Cerebellar nuclear complex (tissue), 1 donor: ENCODE results near the gene CATSPERD.
A peak's percentile ranks its signal among the peaks of the same experiment; 100 is the strongest.
"Not testable (repeated sequence)": the region's sequence is repeated elsewhere in the genome, so short reads cannot be mapped to it uniquely, and the experiment has no call there.

ENCODE experiments used
- DNase-seq, 2 experiments: peaks; one replicate each; lab custom pipeline; 2025; lab: John Stamatoyannopoulos, UW

CATSPERD gene

DNA sequence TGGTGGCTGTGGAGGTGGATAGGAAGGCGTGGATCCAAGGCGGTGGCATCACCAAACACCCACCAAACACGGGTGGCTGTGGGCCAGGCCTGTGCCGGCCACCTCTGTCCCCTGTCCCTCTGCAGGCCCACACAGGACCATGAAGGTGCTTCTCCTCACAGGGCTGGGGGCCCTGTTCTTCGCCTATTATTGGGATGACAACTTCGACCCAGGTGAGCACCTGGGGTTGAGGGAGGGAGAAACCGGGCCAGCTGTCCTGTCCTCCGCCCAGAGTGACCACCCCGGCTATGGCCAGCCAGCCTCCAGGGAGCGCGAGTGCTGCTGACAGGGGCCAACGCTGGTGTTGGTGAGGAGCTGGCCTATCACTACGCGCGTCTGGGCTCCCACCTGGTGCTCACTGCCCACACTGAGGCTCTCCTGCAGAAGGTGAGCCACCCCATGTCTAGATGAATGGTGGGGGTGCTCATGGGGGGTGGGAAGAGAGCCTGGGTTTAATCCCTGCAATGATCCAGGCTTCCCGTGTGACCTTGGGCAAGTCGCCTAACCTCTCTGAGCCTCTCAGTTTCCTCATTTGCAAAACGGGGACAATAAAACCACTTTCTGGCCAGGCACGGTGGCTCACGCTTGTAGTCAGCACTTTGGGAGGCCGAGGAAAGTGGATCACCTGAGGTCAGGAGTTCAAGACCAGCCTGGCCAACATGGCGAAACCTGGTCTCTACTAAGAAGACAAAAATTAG lies 35.6 kb upstream of the CATSPERD start:
- DNase-seq, result no peak

DNA sequence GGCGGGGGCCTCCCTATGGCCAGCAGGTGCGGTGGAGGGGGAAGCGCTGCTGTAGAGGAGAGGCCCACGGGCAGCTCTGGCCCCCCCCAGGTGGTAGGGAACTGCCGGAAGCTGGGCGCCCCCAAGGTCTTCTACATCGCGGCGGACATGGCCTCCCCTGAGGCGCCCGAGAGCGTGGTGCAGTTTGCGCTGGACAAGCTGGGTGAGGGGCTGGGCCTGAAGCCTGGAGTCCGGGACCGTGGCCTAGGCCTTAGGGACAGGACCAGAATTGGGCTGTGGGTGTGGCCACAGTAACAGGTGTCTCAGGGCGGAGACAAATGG lies 34.2 kb upstream of the CATSPERD start:
- DNase-seq, result no peak

- peak in 1 of 2 experiments; percentile 23 for DNase-seq
Observed at GRCh38 chr19:5686647-5687359, 33.6 kb upstream of the CATSPERD start.

- DNase-seq, result no peak
Observed at GRCh38 chr19:5687360-5688198, 32.9 kb upstream of the CATSPERD start.

DNA sequence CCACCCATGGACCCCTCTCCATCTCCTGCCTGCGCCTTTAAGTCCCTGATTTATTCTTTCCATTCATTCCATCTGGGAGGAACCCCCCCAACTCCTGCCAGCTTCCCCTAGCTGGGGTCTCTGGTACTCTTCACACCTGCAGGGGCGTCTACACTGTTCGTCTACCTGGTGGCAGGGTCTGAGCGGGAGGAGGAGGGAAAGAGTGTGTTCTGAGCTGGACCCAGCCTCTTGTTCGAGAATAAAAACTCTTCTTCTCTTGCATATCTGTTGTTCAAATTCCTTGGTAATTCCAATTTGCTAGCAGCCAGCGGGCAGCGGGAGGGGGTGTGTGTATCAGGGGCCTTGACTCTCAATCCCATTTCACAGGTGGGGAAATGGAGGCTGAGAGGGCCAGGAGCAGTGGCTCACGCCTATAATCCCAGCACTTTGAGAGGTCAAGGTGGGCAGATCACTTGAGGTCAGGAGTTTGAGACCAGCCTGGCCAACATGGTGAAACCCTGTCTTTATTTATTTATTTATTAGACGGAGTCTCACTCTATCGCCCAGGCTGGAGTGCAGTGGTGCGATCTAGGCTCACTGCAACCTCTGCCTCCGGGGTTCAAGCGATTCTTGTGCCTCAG lies 32.1 kb upstream of the CATSPERD start:
- not testable (repeated sequence) for DNase-seq

- DNase-seq, result peak; percentile 42 to 90
Observed at GRCh38 chr19:5690125-5690954, 30.1 kb upstream of the CATSPERD start, which contains the start of gene RPL36. Gene RPL36 (plus strand): TSS chr19:5690295. CDS start chr19:5690508, 213 bp downstream.

DNA sequence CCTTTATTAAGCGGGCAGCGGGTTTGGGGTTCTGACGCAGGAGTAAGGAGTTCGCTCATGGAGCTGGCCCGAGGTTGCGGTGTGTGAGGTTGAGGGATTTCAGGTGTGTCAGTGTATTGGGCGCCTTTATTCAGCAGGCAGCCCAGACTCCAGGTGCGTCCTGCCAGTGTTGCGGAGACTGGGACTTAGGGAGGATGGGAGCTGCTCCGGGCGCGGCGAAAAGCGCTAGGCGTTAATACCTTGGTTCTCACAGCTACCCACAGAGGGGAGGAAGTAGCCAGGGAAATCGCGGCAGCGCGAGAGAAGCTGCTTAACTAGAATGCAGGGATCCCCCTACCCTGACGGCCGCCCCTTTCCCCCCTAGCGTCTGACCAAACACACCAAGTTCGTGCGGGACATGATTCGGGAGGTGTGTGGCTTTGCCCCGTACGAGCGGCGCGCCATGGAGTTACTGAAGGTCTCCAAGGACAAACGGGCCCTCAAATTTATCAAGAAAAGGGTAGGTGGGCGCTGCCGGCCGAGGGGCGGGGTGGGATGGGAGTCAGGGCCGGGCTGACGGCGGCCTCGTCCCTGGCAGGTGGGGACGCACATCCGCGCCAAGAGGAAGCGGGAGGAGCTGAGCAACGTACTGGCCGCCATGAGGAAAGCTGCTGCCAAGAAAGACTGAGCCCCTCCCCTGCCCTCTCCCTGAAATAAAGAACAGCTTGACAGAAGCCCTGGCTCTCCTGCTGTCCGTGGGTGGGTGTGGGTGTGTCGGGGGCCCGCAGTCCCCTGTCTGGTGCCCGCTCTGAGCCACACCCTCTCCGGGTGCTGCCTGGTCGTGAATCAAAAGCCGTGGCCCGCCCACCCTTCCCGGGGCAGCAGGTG lies 29.2 kb upstream of the CATSPERD start:
- no peak for DNase-seq

DNA sequence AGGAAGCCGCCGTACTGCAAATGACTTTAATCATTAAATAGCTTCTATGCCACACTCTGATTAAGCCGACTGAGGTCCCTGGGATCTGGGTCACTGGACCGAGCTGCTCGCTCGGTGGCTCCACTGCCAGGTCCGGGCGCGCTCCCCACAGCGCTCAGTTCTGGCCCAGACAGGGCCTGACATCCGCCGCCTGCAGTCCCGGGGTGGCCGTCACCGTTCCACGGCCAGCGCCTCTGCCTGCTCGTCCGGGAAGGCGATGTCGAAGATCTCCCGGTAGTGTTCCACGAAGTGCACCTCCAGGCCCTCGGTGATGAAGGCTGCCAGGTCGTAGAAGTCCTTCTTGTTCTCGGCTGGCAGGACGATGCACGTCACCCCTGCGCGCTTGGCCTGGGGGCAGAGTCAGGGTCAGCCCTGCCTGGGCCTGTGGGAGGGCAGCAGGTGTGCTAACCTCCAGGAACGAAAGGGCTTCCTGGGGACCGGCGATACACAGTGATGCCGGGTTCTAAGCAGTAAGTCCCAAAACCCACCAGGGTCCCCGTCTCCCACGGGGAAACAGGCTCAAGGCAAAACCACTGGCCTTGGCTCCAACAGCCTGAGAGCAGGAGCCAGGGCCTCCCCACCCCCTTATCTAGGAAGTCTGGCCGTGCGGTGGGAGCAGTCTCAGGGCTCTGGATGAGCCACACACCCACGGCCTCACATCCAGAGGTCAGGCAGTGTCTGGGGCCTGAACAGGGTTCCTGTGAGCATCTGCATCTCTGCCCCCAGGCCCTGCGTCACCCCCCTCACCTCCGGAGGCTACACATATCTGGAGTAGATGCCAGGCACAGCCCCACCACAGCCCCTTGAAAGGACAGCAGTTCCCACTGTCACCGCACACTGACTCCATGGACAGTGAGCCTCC lies 28.4 kb upstream of the CATSPERD start:
- DNase-seq, result no peak

DNA sequence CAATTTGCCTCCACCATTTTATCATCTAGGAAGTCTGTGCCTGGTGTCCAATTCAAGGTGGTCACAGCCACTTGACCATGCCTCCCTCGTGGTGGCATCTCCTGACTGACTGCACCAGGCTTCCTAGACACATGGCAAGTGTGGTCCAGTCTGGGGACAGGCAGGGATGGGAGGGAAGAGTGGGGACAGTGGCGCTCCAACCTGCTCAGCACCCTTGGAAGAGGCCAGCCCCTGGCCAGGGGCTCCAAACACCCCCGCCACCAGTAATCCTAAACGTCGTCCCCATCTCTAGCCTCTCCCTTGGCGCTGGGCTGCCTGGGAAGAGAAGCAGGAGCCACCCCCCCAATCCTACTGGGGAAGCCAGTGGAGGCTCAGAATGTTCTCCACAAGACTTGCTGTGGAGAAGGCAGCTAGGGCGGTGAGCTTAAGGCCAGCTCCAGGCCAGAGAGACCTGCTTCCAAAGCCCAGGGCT lies 27.7 kb upstream of the CATSPERD start:
- no peak for DNase-seq

- DNase-seq, result no peak
Observed at GRCh38 chr19:5693195-5694166, 27.0 kb upstream of the CATSPERD start.

DNA sequence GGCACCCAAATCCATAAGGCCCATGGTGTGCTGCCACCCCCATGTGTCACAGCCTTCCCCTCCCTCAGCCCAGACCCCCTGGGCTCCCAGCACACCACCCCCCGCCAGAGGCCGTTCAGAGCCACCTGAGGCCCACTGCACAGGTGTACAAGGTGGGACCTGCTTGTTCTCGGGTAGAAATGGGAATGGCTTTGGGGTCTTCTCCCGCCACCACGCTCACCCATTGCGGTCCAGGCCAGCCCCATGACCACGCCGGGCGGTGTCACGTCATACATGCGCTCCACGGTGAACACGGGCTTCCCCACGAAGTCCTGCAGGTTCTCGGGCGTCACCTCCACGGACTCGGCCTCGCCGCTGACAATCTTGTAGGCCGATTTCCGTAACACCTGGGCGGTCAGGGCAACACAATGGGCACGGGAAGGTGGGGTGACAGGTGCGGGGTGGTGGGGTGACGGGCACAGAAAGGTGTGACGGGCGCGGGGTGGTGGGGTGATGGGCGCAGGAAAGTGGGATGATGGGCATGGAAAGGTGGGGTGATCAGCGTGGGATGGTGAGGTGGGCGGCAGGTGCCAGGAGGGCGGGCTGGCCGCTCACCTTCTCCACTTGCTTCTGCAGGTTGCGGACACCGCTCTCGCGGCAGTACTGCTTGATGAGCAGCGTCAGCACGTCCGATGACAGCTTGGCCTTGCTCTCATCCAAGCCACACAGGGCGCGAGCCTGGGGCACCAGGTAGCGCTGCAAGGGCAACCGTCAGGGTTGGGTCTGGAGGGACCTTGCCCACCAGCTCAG lies 26.1 kb upstream of the CATSPERD start:
- DNase-seq, result no peak

DNA sequence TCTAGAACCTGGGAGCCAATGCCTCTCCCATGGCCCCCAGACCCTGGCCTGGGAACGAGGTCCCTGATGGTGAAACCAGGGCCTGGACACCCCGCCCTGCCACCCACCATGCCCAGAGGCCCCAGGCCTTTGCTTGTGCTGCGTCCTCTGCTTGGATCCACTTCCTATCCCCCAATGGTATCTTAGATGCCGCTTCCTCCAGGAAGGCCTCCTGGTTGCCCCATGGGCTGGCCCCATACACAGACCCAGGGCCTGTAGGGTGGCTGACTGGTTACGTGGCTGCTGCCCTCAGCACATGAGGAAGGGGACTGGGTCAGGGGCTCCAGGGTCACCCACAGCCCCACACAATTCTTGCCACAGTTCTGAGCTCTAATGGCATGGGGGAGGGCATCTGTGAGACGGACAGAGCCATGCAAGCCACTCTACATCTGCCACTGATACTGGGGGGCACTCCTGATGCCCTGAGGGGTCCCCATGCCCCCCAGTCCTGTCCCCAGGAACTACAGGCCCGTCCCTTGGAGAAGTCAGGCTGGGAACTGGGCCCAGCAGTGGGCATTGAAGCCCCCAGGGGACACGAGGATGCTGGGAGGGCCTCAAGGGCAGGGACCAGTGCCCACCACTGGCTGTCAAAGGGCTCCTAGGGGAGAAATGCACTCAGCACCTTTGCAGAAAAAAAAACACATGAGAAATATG lies 25.3 kb upstream of the CATSPERD start:
- no peak for DNase-seq

DNA sequence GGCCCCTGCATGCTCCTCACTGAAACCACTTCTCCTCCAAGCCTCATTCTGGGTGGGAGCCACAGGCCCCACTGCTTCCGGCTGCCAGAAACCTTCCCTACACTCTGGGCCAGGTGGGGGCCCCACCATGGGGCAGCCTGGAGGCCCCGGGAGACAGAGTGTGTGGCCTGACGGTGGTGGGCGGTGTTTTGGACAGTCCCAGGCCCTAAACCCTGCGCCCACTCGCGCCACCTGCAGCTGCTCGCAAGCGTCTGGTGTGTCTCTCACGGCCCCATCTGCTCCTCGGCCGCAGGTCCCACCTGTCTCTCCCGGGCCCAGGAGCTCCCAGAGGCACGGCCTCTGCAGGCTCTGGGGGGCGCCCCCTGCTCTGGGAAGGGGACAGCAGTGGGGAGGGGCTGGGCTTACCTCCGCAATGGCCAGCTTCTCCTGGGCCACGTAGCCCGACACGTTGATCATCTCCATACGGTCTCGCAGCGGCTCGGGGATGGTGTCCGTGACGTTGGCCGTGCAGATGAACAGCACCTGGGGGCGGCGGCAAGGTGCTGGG lies 24.7 kb upstream of the CATSPERD start:
- DNase-seq, result no peak

GRCh38 chr19:5696196-5697021 lies 24.0 kb upstream of the CATSPERD start:
- DNase-seq, result no peak
